ENCODE measurements around the gene CCL20.

GRCh38 chr2:227817850-227818674 lies 4.4 kb downstream of the CCL20 start:
- TF ChIP-seq, protein P1, sequence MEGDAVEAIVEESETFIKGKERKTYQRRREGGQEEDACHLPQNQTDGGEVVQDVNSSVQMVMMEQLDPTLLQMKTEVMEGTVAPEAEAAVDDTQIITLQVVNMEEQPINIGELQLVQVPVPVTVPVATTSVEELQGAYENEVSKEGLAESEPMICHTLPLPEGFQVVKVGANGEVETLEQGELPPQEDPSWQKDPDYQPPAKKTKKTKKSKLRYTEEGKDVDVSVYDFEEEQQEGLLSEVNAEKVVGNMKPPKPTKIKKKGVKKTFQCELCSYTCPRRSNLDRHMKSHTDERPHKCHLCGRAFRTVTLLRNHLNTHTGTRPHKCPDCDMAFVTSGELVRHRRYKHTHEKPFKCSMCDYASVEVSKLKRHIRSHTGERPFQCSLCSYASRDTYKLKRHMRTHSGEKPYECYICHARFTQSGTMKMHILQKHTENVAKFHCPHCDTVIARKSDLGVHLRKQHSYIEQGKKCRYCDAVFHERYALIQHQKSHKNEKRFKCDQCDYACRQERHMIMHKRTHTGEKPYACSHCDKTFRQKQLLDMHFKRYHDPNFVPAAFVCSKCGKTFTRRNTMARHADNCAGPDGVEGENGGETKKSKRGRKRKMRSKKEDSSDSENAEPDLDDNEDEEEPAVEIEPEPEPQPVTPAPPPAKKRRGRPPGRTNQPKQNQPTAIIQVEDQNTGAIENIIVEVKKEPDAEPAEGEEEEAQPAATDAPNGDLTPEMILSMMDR (conservative IDR thresholded peaks at IDR 0.05): no peak
- TF ChIP-seq ZFX (IDR thresholded peaks at IDR 0.05): no peak

Measured in C4-2B (cell line).